Activated T-cell treated with anti-CD3 and anti-CD28 coated beads, Interleukin-2, amount 50 U/mL, for 72 hours (primary cell): ENCODE results near the gene ATP6AP1. TPM values are rescaled to one million over a fixed set of nuclear protein-coding genes. Genes with fewer than 3 reads are reported as not detected.

ENCODE experiments used
- ATAC-seq, 2 donors: fragments of 150-1000 bp; cut with Tn5 transposase; replicated peaks in 1 of 2; 2 replicates each; pipeline ENCODE4 v1.10.0; 2021; ENCODE audit warnings: moderate library complexity in 2 of 2, mild to moderate bottlenecking in 1 of 2
- DNase-seq, 2 donors: peaks; one replicate each; pipeline ENCODE4 v3.0.0; 2021 to 2022; ENCODE audit warnings: mixed read lengths in 1 of 2
- H3K27ac Mint-ChIP-seq: one replicate; pipeline ENCODE4 v1.8.0; 2022; ENCODE audit warnings: mild to moderate bottlenecking, moderate library complexity, mixed read lengths
- H3K27me3 Mint-ChIP-seq: one replicate; pipeline ENCODE4 v1.8.0; 2022; ENCODE audit warnings: low read depth, mixed read lengths
- H3K36me3 Mint-ChIP-seq, 2 donors: one replicate each; pipeline ENCODE4 v1.8.0; 2022; ENCODE audit warnings: mixed read lengths in 2 of 2, mild to moderate bottlenecking in 1 of 2; ENCODE audit not compliant: insufficient read depth in 2 of 2
- H3K4me1 Mint-ChIP-seq: one replicate; pipeline ENCODE4 v1.8.0; 2022; ENCODE audit warnings: low read depth, mixed read lengths
- H3K4me3 Mint-ChIP-seq, 2 donors: one replicate each; pipeline ENCODE4 v1.8.0; 2022; ENCODE audit warnings: mild to moderate bottlenecking in 2 of 2, mixed read lengths in 2 of 2, moderate library complexity in 2 of 2
- H3K9me3 Mint-ChIP-seq, 2 donors: one replicate each; pipeline ENCODE4 v1.8.0; 2022; ENCODE audit warnings: mixed read lengths in 2 of 2
- total RNA-seq, 2 donors: library from RNA; stranded (reverse); gene quantifications; one replicate each; pipeline ENCODE4 v1.2.3, GENCODE V29; 2022

ATP6AP1 gene
- total RNA-seq, 2 donors from 2014 or later, result 37.0 to 38.7 TPM

DNA sequence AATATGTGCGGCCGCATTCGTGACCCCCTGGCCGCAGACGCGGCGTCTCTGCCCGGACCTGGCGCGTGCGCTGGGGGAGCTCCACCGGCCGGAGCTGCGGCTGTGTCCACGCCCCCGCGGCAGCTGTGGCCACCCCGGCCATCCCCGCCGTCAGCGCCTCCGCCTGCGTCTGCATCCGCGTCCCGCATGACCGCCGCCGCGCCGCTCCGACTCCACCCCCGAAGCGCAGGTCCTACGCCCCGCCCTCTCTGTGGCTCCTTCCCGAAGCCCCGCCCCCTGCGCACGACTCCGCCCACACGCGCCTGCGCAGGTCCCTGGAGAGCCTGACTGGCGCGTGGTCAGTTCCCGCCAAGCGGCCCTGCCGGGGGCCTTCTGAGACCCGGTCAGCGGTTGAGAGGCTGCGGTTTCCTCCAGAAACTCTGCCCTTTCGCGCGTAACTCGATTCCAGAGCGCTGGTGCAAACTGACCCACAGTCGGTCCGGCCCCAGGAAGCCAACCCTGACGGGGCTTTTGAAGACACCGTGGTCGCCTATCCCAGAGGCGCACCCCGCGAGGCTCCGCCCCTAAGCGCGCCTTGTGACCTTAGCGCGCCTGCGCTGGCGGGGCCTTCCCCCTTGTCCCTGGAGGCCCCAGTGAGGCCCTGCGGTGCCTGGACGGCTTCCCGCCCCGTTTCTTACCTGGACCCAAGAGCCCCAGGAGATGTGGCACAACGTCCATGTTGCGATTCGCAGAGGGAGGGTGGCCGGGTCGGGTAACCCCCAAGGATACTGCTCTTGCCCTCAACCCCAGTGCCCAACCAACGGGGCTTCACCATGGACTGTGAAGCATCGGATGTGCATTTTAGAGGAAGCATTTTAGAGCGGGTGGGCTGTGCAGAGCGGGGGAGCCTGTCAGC is 50.5 kb downstream of the ATP6AP1 start, which contains the start of gene LAGE3:
LAGE3 (minus strand) TSS at position 554 of the 895 bp plus-strand sequence; CDS start at position 188, 366 bp downstream.
- no peaks in the 10 kb centered on the region for H3K9me3 Mint-ChIP-seq
- H3K27me3 Mint-ChIP-seq, result no peaks in the 10 kb centered on the region
- peak; percentile 93 to 94 for ATAC-seq
- DNase-seq, result peak; percentile 95 to 96
- H3K4me3 Mint-ChIP-seq, result peak within 1 kb of the TSS; percentile 83 to 87
- H3K27ac Mint-ChIP-seq, result peak within 1 kb of the TSS; percentile 79
- H3K4me1 Mint-ChIP-seq, result peaks cover 13% of the 10 kb centered on the region
- H3K36me3 Mint-ChIP-seq, result no peaks in the 10 kb centered on the region

DNA sequence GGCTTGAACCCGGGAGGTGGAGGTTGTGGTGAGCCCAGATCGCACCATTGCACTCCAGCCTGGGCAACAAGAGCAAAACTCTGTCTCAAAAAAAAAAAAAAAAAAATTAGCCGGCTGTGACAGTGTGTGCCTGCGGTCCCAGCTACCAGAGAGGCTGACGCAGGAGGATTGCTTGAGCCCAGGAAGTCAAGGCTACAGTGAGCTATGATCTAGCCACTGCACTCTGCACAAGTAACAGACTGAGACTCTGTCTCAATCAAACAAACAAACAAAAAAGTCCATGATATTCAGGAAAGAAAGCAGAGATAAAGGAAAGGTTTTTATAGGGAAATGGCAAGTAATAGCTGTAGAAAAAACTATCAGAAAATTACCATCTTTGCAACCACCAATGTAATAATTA is 52.7 kb downstream of the ATP6AP1 start:
- Mint-ChIP-seq H3K9me3 (no peaks in the 10 kb centered on the region), H3K4me1 (peaks cover 12% of the 10 kb centered on the region), H3K27ac (no peak overlapping the region), H3K4me3 (no peak overlapping the region), H3K27me3 (no peaks in the 10 kb centered on the region), H3K36me3 (no peaks in the 10 kb centered on the region)
- ATAC-seq (no peak), DNase-seq (no peak)

GRCh38 chrX:154481911-154482601 is 53.6 kb downstream of the ATP6AP1 start:
- no peaks in the 10 kb centered on the region for H3K27me3 Mint-ChIP-seq
- H3K4me1 Mint-ChIP-seq, result peaks cover 7% of the 10 kb centered on the region
- H3K9me3 Mint-ChIP-seq, result no peaks in the 10 kb centered on the region
- H3K36me3 Mint-ChIP-seq, result peaks cover 0 to 2% of the 10 kb centered on the region in 2 donors
- ATAC-seq (no peak), DNase-seq (no peak)
- H3K4me3 Mint-ChIP-seq, result no peak overlapping the region
- H3K27ac Mint-ChIP-seq, result no peak overlapping the region

GRCh38 chrX:154482786-154483185 is 54.3 kb downstream of the ATP6AP1 start:
- Mint-ChIP-seq H3K9me3 (no peaks in the 10 kb centered on the region), H3K27me3 (no peaks in the 10 kb centered on the region), H3K4me1 (peaks cover 9% of the 10 kb centered on the region), H3K4me3 (no peak overlapping the region), H3K27ac (no peak overlapping the region), H3K36me3 (peaks cover 0 to 4% of the 10 kb centered on the region in 2 donors)
- DNase-seq (no peak), ATAC-seq (no peak)

DNA sequence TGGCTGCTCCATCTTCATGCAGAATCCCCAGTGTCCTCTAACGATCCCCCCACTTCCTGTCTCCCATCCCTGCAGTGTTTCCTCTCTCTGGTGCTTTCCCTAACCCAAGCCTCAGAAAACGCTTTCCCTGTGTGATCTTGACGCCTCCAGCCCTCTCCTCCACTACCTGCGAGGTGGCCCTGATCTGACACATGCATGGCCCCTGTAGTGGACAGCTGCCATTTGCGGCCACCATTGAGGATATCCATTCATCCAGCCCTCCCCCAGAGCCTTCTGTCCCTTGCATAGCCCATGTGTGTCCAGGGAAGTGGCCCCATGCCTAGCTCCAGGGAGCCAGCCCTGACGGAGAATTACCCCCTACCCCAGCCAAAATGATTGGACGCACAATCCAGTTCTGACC is 54.8 kb downstream of the ATP6AP1 start:
- H3K27me3 Mint-ChIP-seq, result no peaks in the 10 kb centered on the region
- no peak for ATAC-seq
- peaks cover 0 to 8% of the 10 kb centered on the region in 2 donors for H3K36me3 Mint-ChIP-seq

DNA sequence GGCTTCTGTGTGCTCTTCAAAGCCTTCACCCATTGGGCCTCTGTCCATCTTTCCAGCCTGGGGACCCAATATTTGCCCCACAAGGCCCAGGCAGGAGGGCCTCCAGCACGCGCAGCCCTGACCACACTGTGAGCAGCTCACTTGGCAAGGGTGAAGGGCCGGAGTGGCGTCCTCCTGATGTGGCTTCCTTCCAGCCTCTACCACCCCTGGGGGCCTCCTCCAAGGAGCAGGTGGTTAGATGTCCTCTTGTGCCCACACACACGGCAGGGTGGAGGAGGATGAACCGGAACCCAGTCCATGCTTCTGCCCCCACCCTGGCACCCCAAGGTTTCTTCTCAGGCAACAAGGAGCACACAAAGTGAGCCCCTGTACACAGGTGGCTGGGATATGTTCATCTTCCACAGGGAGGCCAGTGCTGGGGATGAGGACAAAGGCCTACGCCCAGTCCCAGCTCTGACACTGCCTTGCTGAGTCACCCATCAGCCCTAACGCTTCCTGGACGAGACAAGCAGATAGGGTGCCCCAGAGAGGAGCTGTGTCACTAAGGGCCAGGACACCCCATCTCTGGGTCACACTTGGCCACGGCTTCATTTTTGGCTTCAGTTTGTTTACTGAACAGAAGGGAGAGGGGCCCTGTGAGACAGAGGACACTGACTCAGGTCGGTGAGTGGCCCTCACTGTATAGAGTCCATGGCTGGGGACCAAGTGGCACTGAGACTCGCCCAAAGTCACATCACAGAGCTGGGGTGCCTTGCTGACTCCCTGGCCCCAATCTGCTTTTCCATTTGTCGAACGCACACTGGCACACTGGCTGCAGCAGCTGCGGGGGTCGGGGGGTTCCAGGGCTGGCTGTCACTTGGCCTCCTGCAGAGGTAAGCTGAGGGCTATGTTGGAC is 56.0 kb downstream of the ATP6AP1 start:
- no peak overlapping the region for H3K27ac Mint-ChIP-seq
- H3K4me1 Mint-ChIP-seq, result peaks cover 14% of the 10 kb centered on the region
- ATAC-seq (peak in 1 of 2 donors; percentile 27), DNase-seq (no peak)
- peak overlapping the region; percentile 66 to 68 for H3K4me3 Mint-ChIP-seq
- no peaks in the 10 kb centered on the region for H3K9me3 Mint-ChIP-seq
- no peaks in the 10 kb centered on the region for H3K27me3 Mint-ChIP-seq
- peaks cover 0 to 8% of the 10 kb centered on the region in 2 donors for H3K36me3 Mint-ChIP-seq

More for the DNA sequence above, 54.8 kb downstream of the ATP6AP1 start:
- no peaks in the 10 kb centered on the region for H3K9me3 Mint-ChIP-seq
- no peak overlapping the region for H3K27ac Mint-ChIP-seq
- H3K4me3 Mint-ChIP-seq, result no peak overlapping the region
- no peak for DNase-seq
- peaks cover 13% of the 10 kb centered on the region for H3K4me1 Mint-ChIP-seq

DNA sequence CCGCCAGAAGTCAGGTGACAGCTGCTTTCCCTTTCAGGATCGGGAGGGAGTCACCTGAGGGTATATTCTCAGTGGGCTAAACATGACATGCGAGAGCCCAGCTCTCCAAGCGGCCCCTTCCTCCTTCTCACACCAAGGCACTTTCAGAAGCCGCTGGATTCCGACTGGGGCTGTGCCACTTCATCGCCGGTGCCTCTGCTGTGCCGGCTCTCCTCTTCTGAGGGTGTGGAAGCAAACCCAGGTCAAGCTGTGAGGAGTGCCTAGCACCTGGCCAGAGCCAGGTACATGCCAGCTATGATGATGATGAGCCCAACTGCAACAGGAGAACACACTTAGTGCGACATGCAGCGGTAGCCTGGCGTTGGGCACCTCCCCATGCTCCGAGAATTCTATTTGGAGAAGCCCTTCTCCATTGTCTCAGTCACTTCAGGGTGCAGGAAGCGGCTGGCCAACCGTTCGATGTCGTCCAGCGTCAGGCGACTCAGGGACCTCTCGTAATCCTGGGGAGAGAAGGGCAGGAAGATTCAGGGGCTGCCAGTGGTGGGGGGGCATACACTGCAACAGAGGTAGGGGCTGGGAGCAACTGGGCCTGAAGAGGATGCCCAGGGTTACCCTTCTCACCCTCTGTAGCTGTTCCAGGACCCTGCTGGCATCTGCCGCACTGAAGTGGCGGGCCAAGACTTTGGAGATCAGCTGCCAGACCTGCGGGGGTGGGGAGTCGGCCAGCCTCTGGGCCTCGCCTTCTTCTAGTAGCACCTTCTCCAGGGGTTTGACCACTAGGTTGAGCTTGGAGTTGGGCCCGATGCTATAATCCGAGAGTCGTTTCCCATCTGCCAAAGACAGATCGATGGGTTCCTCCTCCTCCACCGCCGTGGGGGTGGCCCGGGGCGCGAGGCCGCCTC is 56.9 kb downstream of the ATP6AP1 start:
- no peaks in the 10 kb centered on the region for H3K9me3 Mint-ChIP-seq
- no peak for ATAC-seq
- DNase-seq, result no peak
- no peaks in the 10 kb centered on the region for H3K27me3 Mint-ChIP-seq
- peaks cover 15% of the 10 kb centered on the region for H3K4me1 Mint-ChIP-seq
- peaks cover 0 to 10% of the 10 kb centered on the region in 2 donors for H3K36me3 Mint-ChIP-seq
- H3K27ac Mint-ChIP-seq, result no peak overlapping the region
- peak overlapping the region; percentile 66 to 68 for H3K4me3 Mint-ChIP-seq

- DNase-seq, result peak; percentile 45 to 56
- Mint-ChIP-seq H3K4me3 (peak overlapping the region; percentile 66 to 68), H3K36me3 (peaks cover 0 to 10% of the 10 kb centered on the region in 2 donors), H3K27ac (no peak overlapping the region), H3K27me3 (no peaks in the 10 kb centered on the region), H3K9me3 (no peaks in the 10 kb centered on the region), H3K4me1 (peaks cover 15% of the 10 kb centered on the region)
- peak; percentile 6 to 16 for ATAC-seq
These were observed 57.5 kb downstream of the ATP6AP1 start for GRCh38 chrX:154486052-154486395.

Other genes with a start within 250 kb of the ATP6AP1 start
- not detected for gene OPN1MW, start 246.1 kb upstream of the ATP6AP1 start, total RNA-seq
- not detected for gene OPN1MW2, start 208.9 kb upstream of the ATP6AP1 start, total RNA-seq
- gene OPN1MW3, start 171.1 kb upstream of the ATP6AP1 start, total RNA-seq, result not detected
- gene TEX28, start 133.6 kb upstream of the ATP6AP1 start, total RNA-seq, result not detected
- under 1 TPM; 0.65 to 0.74 TPM for gene TKTL1, start 132.9 kb upstream of the ATP6AP1 start, total RNA-seq
- gene FLNA, start 54.0 kb upstream of the ATP6AP1 start, total RNA-seq, result 100 to 1,000 TPM; 755 to 777 TPM
- 10 to 100 TPM; 91.0 to 92.9 TPM for gene EMD, start 49.4 kb upstream of the ATP6AP1 start, total RNA-seq
- gene RPL10, start 30.3 kb upstream of the ATP6AP1 start, total RNA-seq, result 1,000 to 10,000 TPM; 3,958 to 4,635 TPM
- gene DNASE1L1, start 19.4 kb upstream of the ATP6AP1 start, total RNA-seq, result 10 to 100 TPM in 1 of 2 donors, 1 to 10 TPM in 1; 9.3 to 11.4 TPM
- 100 to 1,000 TPM in 1 of 2 donors, 10 to 100 TPM in 1; 89.0 to 106 TPM for gene TAFAZZIN, start 17.1 kb upstream of the ATP6AP1 start, total RNA-seq
- gene GDI1, start 8.5 kb downstream of the ATP6AP1 start, total RNA-seq, result 100 to 1,000 TPM; 115 to 118 TPM
- 10 to 100 TPM; 49.6 to 56.6 TPM for gene FAM50A, start 15.5 kb downstream of the ATP6AP1 start, total RNA-seq
- 10 to 100 TPM; 39.4 to 42.9 TPM for gene PLXNA3, start 29.6 kb downstream of the ATP6AP1 start, total RNA-seq
- gene LAGE3, start 50.6 kb downstream of the ATP6AP1 start, total RNA-seq, result 10 to 100 TPM; 34.3 to 35.8 TPM
- gene UBL4A, start 57.9 kb downstream of the ATP6AP1 start, total RNA-seq, result 10 to 100 TPM; 45.0 to 53.5 TPM
- 10 to 100 TPM; 19.9 to 25.1 TPM for gene SLC10A3, start 62.0 kb downstream of the ATP6AP1 start, total RNA-seq
- gene FAM3A, start 87.6 kb downstream of the ATP6AP1 start, total RNA-seq, result 10 to 100 TPM; 31.2 to 32.9 TPM
- gene G6PD, start 118.2 kb downstream of the ATP6AP1 start, total RNA-seq, result 10 to 100 TPM; 46.9 to 47.3 TPM
- gene IKBKG, start 118.9 kb downstream of the ATP6AP1 start, total RNA-seq, result 10 to 100 TPM; 38.4 to 39.4 TPM
- not detected for gene CTAG1A, start 156.5 kb downstream of the ATP6AP1 start, total RNA-seq
- gene CTAG1B, start 190.6 kb downstream of the ATP6AP1 start, total RNA-seq, result not detected
- gene CTAG2, start 224.9 kb downstream of the ATP6AP1 start, total RNA-seq, result not detected